RCC 7860 (cell line): ENCODE results near the gene TOLLIP.
"Not testable (repeated sequence)": the region's sequence is repeated elsewhere in the genome, so short reads cannot be mapped to it uniquely, and the experiment has no call there.

Experiments used
- DNase-seq: peaks from one replicate; pipeline ENCODE4 v3.0.0-alpha.2; 2015; ENCODE audit warnings: low spot score
- FAIRE-seq: peaks from 2 replicates; lab custom pipeline; 2012; peaks lifted over from hg19 to GRCh38; lab: Jason Lieb, UNC

TOLLIP gene

DNA sequence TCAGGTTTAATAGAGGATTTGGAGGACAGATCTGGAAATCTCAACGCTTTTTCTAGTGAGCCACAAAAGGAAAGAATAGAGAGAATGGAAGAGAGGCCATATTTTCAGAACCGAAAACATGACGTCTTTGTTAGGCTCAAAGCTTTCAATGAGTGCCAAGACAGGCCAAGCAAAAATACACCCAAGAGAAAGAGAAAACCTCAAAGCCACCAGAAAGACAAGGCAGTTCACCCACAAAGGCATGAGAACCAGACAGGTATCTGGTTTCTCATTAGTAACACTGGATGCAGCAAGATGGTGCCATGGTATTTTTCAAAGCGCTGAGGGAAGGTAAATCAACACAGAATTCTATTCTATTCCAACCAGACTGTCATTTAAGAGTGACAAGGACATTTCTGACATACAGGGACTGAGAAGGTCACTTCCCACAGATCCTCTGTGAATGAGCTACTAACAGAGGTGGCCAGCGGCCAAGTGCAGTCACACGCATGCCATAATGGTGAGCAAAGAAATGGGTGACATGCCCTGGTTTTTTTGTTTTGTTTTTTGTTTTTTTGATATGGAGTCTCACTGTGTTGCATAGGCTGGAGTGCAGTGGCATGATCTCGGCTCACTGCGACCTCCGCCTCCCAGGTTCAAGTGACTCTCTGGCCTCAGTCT lies 41.9 kb downstream of the TOLLIP start:
- DNase-seq (no peak), FAIRE-seq (no peak)

DNA sequence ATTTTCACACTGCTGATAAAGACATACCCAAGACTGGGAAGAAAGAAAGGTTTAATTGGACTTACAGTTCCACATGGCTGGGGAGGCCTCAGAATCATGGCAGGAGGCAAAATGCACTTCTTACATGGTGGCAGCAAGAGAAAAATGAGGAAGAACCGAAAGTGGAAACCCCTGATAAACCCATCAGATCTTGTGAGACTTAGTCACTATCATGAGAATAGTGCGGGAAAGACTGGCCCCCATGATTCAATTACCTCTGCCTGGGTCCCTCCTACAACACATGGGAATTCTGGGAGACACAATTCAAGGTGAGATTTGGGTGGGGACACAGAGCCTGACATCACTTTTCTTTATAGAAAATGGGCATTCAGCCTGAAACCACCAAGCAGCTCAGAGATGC lies 42.5 kb downstream of the TOLLIP start:
- not testable (repeated sequence) for DNase-seq

DNA sequence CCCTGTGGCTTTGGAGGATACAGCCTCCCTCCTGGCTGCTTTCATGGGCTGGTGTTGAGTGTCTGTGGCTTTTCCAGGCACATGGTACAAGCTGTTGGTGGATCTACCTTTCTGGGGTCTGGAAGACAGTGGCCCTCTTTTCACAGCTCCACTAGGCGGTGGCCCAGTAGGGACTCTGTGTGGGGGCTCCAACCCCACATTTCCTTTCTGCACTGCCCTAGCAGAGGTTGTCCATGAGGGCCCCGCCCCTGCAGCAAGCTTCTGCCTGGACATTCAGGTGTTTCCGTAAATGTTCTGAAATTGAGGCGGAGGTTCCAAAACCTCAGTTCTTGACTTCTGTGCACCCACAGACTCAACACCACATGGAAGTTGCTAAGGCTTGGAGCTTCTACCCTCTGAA lies 44.0 kb downstream of the TOLLIP start:
- not testable (repeated sequence) for DNase-seq, FAIRE-seq

More for the DNA sequence above, 42.5 kb downstream of the TOLLIP start:
- FAIRE-seq = not testable (repeated sequence)

DNA sequence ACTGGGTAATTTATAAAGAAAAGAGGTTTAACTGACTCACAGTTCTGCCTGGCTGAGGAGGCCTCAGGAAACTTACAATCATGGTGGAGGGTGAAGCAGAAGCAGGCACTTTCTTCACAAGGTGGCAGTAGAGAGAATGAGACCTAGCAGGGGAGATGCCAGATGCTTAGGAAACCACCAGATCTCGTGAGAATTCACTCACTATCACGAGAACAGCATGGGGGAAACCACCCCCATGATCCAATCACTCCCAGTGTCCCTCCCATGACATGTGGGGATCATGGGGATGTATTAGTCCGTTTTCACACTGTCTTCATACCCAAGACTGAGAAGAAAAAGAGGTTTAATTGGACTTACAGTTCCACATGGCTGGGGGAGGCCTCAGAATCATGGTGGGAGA lies 45.0 kb downstream of the TOLLIP start:
- peak; percentile 43 for DNase-seq
- FAIRE-seq = not testable (repeated sequence)

DNA sequence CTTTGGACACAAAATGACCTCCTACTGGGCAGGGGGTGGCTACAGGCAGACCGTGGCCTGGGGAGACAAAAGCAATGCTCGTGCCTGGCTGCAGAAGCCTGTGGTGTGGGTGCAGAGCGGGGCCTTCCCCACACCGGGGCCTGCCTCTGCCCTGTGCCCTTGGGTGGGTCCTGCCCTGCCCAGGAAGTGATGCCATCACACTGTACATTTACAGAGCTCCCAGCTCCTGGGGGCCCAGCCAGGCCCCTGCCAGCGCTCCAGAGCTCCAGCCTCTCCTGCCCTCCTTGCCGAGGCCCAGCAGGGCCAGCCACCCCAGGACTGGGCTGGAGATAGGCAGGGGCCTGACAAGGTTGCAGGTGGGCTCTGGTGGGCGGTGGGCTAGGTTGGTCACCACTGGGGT lies 46.4 kb downstream of the TOLLIP start:
- FAIRE-seq = no peak
- no peak for DNase-seq

DNA sequence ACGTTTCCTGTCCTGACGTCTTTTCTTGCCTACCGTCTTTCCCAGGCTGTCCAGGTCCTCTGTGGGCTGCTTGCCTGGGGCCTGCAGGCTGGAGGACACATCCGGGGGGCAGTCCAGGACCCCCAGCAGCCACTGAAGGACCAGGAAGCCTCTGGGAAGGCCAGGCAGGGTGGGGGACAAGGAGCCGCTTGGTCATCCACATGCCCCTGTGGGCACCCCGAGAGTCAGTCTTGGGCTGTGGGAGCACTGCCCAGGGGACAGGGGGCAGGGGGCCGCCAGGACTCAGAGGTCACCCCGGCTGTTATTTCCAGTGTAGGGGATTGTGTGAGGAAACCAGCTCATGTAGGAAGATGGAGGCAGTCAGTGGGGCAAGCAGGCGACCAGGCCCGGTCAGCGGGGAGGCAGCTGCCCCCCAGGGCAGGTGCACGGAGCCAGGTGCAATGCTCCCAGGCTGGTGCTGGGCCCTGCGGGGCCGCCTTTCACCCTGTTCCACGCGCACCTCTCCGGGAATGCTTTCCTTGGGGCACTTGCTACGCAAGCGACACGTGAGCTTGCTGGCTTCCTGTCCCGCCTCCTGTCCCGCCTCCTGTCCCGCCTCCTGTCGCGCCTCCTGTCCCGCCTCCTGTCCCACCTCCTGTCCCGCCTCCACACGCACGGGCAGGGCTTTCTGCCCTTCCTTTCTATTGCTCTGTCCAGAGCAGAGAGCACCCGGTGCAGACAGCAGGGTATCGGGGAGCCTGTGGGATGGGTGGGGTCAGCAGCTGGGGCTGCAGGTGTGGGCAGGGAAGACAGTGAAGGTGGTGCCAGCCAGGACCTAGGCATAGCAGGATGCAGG lies 47.0 kb downstream of the TOLLIP start:
- peak; percentile 35 for DNase-seq
- FAIRE-seq = no peak

DNA sequence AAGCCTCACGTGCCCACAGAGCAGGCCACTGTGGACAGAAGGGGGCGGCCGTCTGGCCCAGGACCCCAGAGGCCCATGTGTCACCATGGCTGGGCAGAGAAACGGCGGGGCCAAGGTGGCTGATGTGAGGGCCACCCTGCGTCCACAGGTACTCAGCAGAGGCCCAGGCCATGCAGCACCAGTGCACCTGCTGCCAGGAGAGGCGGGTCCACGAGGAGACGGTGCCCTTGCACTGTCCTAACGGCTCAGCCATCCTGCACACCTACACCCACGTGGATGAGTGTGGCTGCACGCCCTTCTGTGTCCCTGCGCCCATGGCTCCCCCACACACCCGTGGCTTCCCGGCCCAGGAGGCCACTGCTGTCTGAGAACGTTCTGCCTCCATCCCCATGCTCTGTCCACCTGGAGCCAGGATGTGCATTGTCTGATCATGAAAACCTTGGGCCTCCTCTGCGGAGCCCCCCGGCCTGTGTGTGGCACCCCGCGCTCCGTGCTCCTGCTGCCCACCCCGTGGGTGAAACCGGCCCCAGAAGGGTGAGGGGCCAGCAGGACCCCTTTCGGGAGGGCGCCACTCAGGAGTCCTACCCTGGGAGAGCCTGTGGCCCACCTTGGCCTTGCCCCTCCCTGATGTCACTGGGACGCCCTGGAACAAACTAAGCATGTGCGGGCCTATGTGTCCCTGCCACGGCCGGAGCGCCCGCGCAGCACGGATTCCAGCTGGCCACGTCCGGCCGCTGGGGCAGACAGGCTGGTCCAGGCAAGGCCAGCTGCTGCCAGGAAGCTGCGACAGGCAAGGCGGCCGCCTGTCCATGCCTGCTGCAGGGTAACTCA lies 48.0 kb downstream of the TOLLIP start:
- FAIRE-seq (no peak), DNase-seq (no peak)

DNA sequence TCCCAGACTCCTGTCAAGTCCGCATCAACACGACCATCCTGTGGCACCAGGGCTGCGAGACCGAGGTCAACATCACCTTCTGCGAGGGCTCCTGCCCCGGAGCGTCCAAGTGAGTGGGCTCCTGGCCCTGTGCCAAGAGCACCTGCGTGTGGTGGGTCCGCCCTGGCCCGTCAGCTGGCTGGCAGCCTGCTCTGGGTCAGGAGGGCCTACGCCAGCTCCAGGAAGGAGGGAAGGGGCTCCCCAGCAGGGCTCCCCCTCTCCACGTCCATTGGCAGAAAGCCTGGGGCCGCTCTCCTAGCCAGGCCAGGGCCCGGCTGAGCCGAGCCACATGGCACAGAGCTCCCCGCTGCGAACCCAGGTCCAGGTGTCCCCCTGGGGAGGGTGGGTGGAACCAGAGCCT lies 48.8 kb downstream of the TOLLIP start:
- DNase-seq (no peak), FAIRE-seq (no peak)

DNA sequence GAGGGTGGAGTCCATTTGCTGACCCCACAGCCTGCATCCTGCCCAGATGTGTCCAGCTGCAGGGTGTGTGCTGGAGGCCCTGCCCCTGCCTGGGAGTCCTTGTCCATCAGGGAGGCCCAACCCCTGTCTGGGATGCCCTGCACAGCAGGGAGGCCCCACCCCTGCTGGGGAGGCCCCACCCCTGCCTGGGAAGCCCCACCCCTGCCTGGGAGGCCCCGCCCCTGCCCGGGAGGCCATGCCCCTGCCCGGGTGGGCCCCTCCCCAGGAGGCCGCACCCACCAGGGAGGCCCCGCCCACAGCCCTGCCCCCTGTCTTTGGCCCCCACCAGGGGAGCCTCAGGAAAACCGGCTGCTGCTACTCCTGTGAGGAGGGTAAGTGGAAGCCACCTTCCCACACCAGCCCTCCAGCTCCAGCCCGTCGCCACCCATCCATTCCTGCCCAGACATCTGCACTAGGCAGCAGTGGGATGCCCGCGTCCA lies 49.4 kb downstream of the TOLLIP start:
- no peak for FAIRE-seq
- DNase-seq = no peak

DNA sequence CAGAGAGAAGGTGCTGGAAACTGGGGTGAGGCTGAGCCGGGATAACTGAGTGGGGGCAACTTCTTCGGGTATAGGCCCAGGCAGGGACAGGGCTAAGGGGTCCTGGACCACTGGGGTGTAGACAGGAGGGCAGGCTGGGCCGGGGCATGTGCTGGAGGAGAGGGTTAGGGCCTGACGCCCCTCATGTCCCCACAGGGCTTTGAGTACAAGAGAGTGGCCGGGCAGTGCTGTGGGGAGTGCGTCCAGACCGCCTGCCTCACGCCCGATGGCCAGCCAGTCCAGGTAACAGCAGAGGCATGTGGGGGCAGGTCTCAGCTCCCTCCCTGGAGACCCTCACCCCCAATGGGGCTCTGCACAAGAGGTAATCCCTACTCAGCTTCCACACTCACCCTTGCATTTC lies 49.9 kb downstream of the TOLLIP start:
- FAIRE-seq (no peak), DNase-seq (no peak)

DNA sequence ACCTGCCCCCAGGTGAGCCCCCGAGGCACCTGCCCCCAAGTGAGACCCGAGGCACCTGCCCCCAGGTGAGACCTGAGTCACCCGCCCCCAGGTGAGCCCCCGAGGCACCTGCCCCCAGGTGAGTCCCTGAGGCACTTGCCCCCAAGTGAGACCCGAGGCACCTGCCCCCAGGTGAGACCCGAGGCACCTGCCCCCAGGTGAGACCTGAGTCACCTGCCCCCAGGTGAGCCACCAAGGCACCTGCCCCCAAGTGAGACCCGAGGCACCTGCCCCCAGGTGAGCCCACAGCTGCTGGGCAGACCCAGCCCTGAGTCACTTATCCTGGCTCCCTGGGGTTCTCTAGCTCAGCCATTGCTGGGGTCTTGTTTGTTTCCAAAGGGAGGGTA lies 50.4 kb downstream of the TOLLIP start:
- FAIRE-seq (no peak), DNase-seq (no peak)

DNA sequence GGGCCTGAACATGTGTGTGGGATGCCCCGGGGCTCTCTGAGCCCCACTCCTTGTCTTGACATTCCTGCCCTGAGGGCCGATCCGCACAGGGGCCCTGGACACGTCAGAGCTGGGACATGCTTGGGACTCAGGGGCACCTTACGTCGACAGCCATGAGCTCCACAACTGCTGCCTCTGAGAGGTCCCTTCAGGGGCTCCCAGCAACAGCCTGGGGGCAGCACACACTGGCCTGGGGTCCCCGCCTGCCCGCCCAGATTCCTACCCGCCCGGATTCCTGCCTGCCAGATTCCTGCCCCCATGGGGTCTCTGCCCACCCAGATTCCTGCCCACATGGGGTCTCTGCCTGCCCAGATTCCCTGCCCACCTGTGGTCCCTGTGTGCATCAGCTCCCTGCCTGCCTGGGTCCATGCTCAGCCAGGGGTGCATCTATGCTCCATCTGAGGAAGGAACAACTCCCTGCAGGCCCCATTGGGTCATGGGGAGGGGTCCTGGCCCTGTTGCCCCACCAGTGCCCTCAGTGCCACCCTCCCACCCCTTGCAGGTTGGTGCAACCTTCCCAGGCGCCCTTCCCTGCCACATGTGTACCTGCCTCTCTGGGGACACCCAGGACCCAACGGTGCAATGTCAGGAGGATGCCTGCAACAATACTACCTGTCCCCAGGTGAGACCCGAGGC lies 50.9 kb downstream of the TOLLIP start:
- DNase-seq (no peak), FAIRE-seq (no peak)

DNA sequence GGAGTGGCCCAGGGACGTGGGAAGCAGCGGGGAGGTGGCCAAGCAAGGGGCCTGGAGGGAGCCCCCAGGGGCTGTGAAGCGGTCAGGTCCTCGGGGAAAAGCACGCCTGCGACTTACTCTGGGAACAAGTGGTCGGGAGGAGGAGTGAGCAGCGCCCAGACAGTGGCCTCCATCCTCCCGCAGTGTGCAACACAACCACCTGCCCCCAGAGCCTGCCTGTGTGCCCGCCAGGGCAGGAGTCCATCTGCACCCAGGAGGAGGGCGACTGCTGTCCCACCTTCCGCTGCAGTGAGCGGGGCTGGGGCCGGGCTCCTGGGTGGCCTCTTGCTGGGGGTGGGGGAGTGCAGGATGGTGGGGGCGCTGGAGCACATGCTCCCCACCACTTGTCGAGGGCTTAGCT lies 51.5 kb downstream of the TOLLIP start:
- no peak for DNase-seq
- FAIRE-seq = no peak

DNA sequence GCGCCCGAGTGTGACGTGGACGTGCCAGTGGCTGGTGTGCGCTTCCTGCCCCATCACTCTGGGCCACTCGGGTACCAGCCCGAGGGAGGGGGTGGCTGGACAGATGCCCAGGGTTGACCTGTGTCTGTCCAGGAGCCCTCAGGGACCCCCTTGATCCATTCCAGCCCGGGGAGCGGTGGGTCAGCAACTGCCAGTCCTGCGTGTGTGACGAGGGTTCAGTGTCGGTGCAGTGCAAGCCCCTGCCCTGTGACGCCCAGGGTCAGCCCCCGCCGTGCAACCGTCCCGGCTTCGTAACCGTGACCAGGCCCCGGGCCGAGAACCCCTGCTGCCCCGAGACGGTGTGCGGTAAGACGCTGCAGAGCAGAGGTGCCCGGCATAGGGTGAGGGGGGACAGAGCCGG lies 52.1 kb downstream of the TOLLIP start:
- FAIRE-seq = no peak
- DNase-seq = no peak

DNA sequence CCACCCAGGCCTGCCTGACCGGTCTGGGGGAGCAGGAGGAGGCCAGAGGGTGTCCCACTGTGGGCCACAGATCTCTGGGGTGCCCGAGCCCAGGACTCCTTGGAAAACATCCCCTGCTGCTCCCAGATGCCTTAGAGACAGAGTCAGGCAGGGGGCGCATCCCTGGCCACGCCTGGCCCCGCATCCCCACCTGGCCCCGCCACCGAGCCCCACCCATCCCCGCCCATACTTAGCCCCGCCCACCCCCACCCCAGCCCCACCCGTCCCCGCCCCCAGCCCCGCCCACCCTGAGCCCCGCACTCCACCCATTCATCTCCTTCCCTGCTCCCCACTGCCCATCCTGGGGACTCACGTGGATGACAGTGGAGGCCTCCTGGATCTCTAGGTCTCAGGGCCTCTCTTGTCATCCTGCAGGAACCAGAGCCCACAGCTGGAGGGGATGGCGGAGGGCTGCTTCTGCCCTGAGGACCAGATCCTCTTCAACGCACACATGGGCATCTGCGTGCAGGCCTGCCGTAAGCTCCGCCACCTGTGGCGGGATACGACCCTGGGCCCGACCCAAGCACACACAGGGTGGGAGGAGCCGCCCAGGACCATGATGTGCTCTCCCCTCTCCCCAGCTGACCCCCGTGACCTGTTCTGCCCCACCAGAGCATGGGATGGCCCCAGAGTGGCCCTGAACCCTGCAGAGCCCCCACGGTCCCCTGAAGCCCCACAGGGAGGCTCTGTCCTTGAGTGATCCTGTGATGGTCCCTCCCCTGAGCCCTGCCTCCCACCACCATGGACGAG lies 53.0 kb downstream of the TOLLIP start:
- DNase-seq (no peak), FAIRE-seq (no peak)

DNA sequence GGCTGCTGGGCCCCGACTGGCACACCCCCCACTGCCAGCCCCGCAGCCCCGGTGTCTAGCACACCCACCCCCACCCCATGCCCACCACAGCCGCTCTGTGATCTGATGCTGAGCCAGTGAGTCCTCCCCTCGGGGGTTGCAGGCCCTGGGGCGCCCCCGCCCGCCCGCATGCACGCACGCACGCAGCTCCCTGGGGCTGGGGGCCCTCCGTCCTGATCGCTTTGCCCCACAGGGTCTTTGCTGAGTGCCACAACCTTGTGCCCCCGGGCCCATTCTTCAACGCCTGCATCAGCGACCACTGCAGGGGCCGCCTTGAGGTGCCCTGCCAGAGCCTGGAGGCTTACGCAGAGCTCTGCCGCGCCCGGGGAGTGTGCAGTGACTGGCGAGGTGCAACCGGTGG lies 54.3 kb downstream of the TOLLIP start:
- DNase-seq (no peak), FAIRE-seq (no peak)

DNA sequence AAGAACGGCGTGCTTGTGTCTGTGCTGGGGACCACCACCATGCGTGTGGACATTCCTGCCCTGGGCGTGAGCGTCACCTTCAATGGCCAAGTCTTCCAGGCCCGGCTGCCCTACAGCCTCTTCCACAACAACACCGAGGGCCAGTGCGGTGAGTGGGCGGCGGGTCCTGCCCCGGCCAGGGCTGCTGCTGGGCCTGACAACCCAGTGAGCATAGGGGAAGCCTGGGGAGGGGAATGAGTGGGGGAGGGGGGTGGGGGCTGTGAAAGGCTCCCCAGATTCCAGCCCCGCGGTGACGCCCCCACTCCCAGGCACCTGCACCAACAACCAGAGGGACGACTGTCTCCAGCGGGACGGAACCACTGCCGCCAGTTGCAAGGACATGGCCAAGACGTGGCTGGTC lies 54.7 kb downstream of the TOLLIP start:
- no peak for DNase-seq
- no peak for FAIRE-seq

DNA sequence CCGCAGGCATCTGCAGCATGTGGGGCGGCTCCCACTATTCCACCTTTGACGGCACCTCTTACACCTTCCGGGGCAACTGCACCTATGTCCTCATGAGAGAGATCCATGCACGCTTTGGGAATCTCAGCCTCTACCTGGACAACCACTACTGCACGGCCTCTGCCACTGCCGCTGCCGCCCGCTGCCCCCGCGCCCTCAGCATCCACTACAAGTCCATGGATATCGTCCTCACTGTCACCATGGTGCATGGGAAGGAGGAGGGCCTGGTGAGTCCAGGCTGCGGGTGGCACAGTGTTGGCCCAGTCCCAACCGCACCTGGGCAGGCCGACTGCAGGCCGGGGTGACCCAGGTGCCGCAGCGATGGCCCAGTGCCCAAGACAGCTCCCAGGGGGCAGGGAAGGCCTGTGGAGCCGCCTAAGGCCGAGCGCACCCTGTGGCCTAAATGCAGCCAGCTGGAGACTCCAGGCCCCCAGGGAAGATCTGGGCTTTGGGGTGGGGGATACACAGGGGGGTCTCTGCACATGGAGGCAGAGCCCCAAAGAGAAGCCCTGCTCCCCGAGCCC lies 55.3 kb downstream of the TOLLIP start:
- DNase-seq (no peak), FAIRE-seq (no peak)

DNA sequence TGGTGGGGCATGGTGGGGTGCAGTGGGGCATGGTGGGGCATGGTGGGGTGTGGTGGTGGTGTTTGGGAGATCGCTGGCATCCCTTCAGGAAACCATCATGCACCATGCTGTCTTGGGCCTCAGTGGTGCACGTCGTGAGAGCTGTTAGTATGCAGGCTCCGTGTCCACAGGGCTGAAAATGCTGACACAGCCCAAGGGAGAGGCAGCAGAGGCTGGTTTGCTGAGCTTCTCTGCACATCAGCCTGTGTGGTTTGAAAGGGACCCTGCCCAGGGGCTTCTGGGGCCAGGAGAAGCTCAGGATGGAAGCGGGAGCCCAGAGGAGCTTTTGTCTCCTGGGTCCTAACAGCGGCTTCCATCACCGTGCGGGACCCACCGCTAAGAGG lies 56.3 kb downstream of the TOLLIP start:
- FAIRE-seq = no peak

More for the DNA sequence above, 56.3 kb downstream of the TOLLIP start:
- no peak for DNase-seq
